GM19467 (cell line): Measurements from ENCODE around the gene KY.

Experiments used
- ATAC-seq: cut with Tn5 transposase; IDR thresholded peaks from one replicate; pipeline ENCODE4 v1.9.1; 2021; ENCODE audit warnings: mild to moderate bottlenecking, moderate library complexity; ENCODE audit not compliant: unreplicated experiment

Gene KY

GRCh38 chr3:134645515-134645914 lies 5.3 kb downstream of the KY start:
- ATAC-seq: no peak

- no peak for ATAC-seq
Measured at GRCh38 chr3:134644731-134645514, 5.9 kb downstream of the KY start.

GRCh38 chr3:134643150-134643675 lies 7.6 kb downstream of the KY start:
- no peak for ATAC-seq

- no peak for ATAC-seq
Measured at GRCh38 chr3:134642445-134643149, 8.2 kb downstream of the KY start.

- no peak for ATAC-seq
Measured at GRCh38 chr3:134641671-134642300, 9.0 kb downstream of the KY start.

- ATAC-seq: no peak
Measured at GRCh38 chr3:134640872-134641470, 9.9 kb downstream of the KY start.

- no peak for ATAC-seq
Measured at GRCh38 chr3:134640378-134640777, 10.4 kb downstream of the KY start.

- no peak for ATAC-seq
Measured at GRCh38 chr3:134638385-134639030, 12.3 kb downstream of the KY start.

GRCh38 chr3:134636406-134636805 lies 14.4 kb downstream of the KY start:
- ATAC-seq: no peak

- no peak for ATAC-seq
Measured at GRCh38 chr3:134630506-134630905, 20.3 kb downstream of the KY start.

- no peak for ATAC-seq
Measured at GRCh38 chr3:134628884-134629283, 21.9 kb downstream of the KY start.

GRCh38 chr3:134627831-134628230 lies 23.0 kb downstream of the KY start:
- no peak for ATAC-seq

- ATAC-seq: no peak
Measured at GRCh38 chr3:134625885-134626741, 24.7 kb downstream of the KY start.

GRCh38 chr3:134625462-134625861 lies 25.4 kb downstream of the KY start:
- ATAC-seq: no peak

- no peak for ATAC-seq
Measured at GRCh38 chr3:134624537-134625287, 26.1 kb downstream of the KY start.

- no peak for ATAC-seq
Measured at GRCh38 chr3:134623615-134624245, 27.1 kb downstream of the KY start.

GRCh38 chr3:134622806-134623365 lies 27.9 kb downstream of the KY start:
- no peak for ATAC-seq

GRCh38 chr3:134621854-134622253 lies 29.0 kb downstream of the KY start:
- ATAC-seq: no peak
